Stimulated activated naive B cell treated with anti-CD40 and anti-IgM and Interleukin-4, amounts not matched to agents 10 μg/mL and 1 μg/mL and 100 μg/mL, for 72 hours (primary cell): Measurements from ENCODE around the gene MIOX.

Source experiments
- ATAC-seq, 2 donors: fragments of 150-1000 bp; cut with Tn5 transposase; replicated peaks; 2 replicates each; pipeline ENCODE4 v1.10.0; 2021; ENCODE audit warnings: moderate library complexity in 1 of 2
- DNase-seq: peaks from one replicate; pipeline ENCODE4 v3.0.0; 2021
- H3K27ac Mint-ChIP-seq: one replicate; pipeline ENCODE4 v1.8.0; 2022; ENCODE audit warnings: mild to moderate bottlenecking, mixed read lengths
- H3K27me3 Mint-ChIP-seq, 2 donors: one replicate each; pipeline ENCODE4 v1.8.0; 2022; ENCODE audit warnings: mixed read lengths in 2 of 2
- H3K36me3 Mint-ChIP-seq, 2 donors: one replicate each; pipeline ENCODE4 v1.8.0; 2022; ENCODE audit warnings: mixed read lengths in 2 of 2, mild to moderate bottlenecking in 1 of 2
- H3K4me1 Mint-ChIP-seq, 2 donors: one replicate each; pipeline ENCODE4 v1.8.0; 2022; ENCODE audit warnings: mixed read lengths in 2 of 2, mild to moderate bottlenecking in 1 of 2
- H3K4me3 Mint-ChIP-seq, 2 donors: one replicate each; pipeline ENCODE4 v1.8.0; 2022; ENCODE audit warnings: mild to moderate bottlenecking in 2 of 2, mixed read lengths in 2 of 2, moderate library complexity in 1 of 2
- H3K9me3 Mint-ChIP-seq, 2 donors: one replicate each; pipeline ENCODE4 v1.8.0; 2022; ENCODE audit warnings: mixed read lengths in 2 of 2, mild to moderate bottlenecking in 1 of 2

MIOX gene

DNA sequence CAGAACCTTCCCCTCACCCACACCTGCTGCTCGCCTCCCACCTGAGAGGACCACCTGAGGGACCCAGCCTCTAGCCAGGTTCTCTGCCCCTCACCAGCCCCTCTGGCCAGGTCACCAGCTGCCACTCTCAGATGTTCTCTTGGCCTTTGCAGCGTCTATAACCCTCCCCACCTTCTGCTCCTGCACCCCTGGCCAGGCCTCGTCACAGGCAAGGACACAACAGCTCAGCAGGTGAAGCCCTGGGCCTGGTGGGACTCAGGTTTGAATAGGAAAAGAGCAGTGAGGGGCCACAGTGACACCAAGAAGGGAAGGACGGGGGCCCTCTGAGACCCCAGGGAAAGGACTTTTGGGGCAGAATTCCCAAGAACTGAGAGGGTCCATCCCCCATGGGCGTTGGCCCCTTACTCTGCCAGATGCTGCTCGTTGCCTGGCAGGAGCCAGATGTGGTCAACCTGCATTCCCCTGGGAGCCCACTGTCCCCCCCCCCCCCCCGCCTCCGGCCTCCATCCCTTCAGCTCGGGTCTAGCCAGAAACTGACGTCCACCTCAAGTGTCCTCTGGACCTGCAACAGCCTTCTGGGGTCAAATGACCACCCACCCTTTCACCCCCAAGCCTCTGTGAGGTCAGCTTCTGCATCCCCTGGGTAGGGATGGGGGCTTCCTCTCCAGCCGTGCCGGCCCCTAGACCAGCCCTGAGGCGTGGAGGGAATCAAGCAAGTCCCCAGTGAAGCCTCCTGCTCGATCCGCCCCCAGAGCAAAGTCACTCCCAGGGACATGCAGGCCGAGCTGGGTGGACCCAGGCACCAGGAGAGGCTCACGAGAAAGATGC, 40.6 kb upstream of the MIOX start:
- Mint-ChIP-seq H3K27me3 (no peaks in the 10 kb centered on the region), H3K36me3 (peaks cover 50 to 56% of the 10 kb centered on the region in 2 donors), H3K27ac (peak overlapping the region; percentile 94), H3K4me1 (peaks cover 17 to 29% of the 10 kb centered on the region in 2 donors), H3K9me3 (no peaks in the 10 kb centered on the region), H3K4me3 (peak overlapping the region in 1 of 2 donors; percentile 33)
- no peak for ATAC-seq
- no peak for DNase-seq

DNA sequence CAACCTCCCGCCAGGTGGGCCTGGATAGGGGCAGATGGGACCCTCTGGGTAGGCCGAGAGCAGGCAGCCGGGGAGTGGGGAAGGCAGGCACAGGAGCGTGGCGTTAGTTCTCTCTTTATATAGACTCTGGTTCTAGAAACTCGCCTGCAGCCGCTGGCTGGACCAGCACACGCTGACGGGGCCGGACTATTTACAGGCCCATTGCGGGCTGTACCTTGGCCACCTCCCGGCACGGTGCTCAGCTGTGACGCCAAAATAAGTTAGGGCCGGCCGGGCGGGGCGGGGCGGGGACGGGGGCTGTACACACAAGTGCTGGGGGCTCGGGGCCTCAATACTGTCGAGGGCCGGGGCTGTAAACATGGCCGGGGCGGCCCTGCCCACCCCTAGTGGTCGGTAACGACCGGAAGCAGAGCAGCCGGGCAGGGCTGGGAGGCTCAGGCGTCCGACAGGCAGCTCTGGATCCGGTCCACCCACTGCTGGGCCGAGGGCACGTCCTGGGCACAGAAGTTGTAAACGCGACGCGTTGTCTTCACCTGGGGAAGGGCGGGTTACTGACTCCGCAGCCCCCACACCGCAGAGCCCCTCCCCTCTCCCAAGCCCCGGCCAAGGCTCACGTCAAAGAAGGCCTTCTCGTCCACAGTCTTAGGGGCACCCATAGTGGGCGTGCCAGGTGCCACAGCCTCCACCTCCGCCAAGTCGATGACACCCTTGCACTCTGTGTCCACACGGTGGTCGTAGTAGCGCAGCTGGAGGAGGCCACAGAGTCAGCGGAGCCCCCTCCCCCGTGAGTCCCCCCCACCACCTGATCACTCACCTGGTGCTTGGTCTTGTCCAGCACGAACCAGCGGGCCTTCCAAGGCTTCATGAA, 39.7 kb upstream of the MIOX start:
- DNase-seq (no peak), ATAC-seq (no peak)
- Mint-ChIP-seq H3K36me3 (peaks cover 47 to 55% of the 10 kb centered on the region in 2 donors), H3K27me3 (no peaks in the 10 kb centered on the region), H3K4me3 (peak overlapping the region in 1 of 2 donors; percentile 6), H3K27ac (peak overlapping the region; percentile 25), H3K4me1 (peaks cover 15 to 29% of the 10 kb centered on the region in 2 donors), H3K9me3 (no peaks in the 10 kb centered on the region)

DNA sequence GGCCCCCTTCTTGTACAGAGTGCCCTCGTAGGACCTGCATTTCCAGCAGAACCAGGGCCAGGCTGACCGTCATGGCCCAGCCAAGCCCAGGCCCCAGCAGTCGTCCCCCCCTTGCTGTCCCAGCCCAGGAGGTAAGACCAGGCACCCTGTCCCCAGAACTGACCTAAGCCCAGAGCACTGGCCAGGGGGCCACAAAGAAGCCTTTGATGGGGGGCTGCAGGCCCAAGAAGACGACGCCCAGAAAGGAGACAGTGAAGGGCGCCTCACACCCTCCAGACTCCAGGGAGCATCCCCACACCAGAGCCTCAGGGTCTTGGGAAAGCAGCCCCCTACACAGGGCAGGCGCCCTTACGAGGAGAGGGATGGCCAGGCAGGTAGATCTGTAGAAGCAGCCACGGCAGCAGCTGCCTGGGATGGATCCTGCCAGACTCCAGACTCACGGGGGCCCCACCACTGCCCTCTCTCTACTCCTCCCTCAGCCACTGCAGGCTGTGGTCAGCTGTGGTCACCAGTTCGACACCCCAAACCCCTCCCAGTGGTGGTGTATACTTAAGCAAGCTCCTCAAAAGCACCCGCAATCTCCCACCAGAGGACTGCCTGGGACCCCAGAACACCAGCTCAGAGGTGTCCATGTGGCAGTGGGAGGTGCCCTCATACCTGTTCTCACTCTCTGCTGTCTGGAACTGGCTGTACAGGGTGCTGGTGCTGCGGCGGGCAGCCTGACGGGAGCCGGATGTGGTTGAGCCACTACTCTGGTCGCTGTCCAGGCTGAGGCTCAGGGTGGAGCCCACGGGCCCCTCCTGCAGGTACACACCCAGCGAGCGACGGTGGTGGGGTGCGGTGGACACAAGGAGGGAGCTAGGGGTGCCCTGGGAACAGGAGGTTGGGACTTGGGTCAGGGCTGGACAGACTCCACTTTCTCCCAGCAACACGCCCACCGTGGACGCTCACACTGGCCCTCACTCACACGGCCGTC, 38.8 kb upstream of the MIOX start:
- Mint-ChIP-seq H3K9me3 (no peaks in the 10 kb centered on the region), H3K27me3 (no peaks in the 10 kb centered on the region), H3K36me3 (peaks cover 46 to 55% of the 10 kb centered on the region in 2 donors), H3K4me3 (peak overlapping the region in 1 of 2 donors; percentile 6), H3K27ac (peak overlapping the region; percentile 70), H3K4me1 (peaks cover 15 to 26% of the 10 kb centered on the region in 2 donors)
- no peak for ATAC-seq
- no peak for DNase-seq

- H3K27ac Mint-ChIP-seq: peak overlapping the region; percentile 81
- no peak for ATAC-seq
- peaks cover 60 to 65% of the 10 kb centered on the region in 2 donors for H3K36me3 Mint-ChIP-seq
- DNase-seq: no peak
- H3K27me3 Mint-ChIP-seq: no peaks in the 10 kb centered on the region
- H3K4me3 Mint-ChIP-seq: no peak overlapping the region
- H3K4me1 Mint-ChIP-seq: peaks cover 13 to 24% of the 10 kb centered on the region in 2 donors
- no peaks in the 10 kb centered on the region for H3K9me3 Mint-ChIP-seq
These were observed 34.0 kb upstream of the MIOX start for GRCh38 chr22:50452649-50453048.

DNA sequence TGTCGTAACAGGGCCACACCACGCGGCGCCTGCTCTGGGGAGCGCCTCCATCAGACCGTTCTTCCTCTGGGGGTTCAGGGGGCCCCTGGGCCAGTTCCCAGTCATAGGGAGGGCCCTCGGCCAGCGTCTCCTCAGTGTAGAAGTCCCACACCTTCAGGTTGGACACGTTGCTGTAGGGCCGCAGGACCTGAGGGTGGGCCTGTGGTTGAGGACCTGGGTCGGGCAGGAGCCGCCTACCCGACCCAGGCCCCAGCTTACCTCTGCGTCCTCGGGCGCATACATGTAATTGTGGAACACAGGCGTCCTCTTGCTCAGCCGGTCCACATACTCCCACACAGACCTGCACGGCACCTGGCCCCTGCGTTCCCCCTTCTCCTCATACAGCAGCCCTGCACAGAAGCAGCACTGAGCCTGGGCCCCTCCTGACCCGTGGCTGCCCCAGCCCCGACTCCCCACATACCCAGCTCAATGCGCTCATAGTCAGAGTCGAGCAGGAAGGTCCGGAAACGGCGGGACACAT, 32.0 kb upstream of the MIOX start:
- Mint-ChIP-seq H3K9me3 (no peaks in the 10 kb centered on the region), H3K4me3 (no peak overlapping the region), H3K4me1 (peaks cover 16 to 27% of the 10 kb centered on the region in 2 donors), H3K27me3 (no peaks in the 10 kb centered on the region), H3K36me3 (peaks cover 62 to 65% of the 10 kb centered on the region in 2 donors), H3K27ac (peak overlapping the region; percentile 47)
- DNase-seq: no peak
- no peak for ATAC-seq

DNA sequence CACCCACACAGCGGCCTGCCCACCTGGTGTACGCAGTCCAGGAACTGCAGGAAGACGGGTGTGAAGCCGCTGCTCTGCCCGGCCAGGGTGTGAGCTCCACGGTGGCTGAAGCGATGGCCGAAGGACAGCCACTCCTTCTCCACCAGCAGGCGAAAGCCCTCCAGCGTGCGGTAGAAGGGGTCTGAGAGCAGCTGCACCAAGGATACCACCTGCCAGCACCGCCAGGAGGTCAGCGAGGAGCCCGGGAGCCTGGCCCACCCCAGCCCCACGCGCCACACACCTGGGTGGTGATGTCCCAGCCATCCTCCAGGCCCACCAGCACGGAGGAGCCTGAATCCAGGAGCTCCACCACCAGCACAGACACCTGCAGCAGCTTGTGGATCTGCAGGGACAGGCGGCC, 31.5 kb upstream of the MIOX start:
- no peak overlapping the region for H3K4me3 Mint-ChIP-seq
- no peak for DNase-seq
- no peaks in the 10 kb centered on the region for H3K9me3 Mint-ChIP-seq
- peak overlapping the region; percentile 47 for H3K27ac Mint-ChIP-seq
- peaks cover 60 to 62% of the 10 kb centered on the region in 2 donors for H3K36me3 Mint-ChIP-seq
- H3K27me3 Mint-ChIP-seq: no peaks in the 10 kb centered on the region
- ATAC-seq: no peak
- H3K4me1 Mint-ChIP-seq: peaks cover 12 to 22% of the 10 kb centered on the region in 2 donors

DNA sequence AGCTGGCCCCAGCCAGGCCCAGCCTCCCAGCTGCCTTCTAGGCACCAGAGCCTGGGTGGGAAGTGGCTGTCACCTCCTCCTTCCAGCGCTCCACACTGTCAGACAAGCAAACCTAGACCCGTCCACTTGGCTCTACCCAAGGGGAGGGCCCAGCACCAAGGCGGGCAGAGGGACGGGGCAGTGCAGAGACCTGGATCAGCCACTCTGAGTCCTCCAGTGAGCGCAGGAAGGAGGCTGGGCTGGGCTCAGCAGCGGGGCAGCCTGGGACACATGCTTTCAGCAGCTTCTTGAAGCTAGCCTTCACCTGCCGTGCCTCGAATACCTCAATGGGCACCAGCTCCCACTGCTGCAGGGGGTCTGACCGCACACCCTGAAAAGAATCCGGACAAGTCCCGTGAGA, 30.6 kb upstream of the MIOX start:
- no peak overlapping the region for H3K4me3 Mint-ChIP-seq
- H3K36me3 Mint-ChIP-seq: peaks cover 63 to 65% of the 10 kb centered on the region in 2 donors
- H3K9me3 Mint-ChIP-seq: no peaks in the 10 kb centered on the region
- ATAC-seq (no peak), DNase-seq (no peak)
- H3K4me1 Mint-ChIP-seq: peaks cover 12 to 22% of the 10 kb centered on the region in 2 donors
- peak overlapping the region; percentile 62 for H3K27ac Mint-ChIP-seq
- no peaks in the 10 kb centered on the region for H3K27me3 Mint-ChIP-seq

- no peak for DNase-seq
- Mint-ChIP-seq H3K9me3 (no peaks in the 10 kb centered on the region), H3K4me1 (peaks cover 12 to 22% of the 10 kb centered on the region in 2 donors), H3K36me3 (peaks cover 58 to 65% of the 10 kb centered on the region in 2 donors), H3K4me3 (no peak overlapping the region), H3K27me3 (no peaks in the 10 kb centered on the region), H3K27ac (peak overlapping the region; percentile 49)
- peak in 1 of 2 donors; percentile 39 for ATAC-seq
These were observed 30.0 kb upstream of the MIOX start for GRCh38 chr22:50456466-50457234.

- Mint-ChIP-seq H3K27me3 (no peaks in the 10 kb centered on the region), H3K36me3 (peaks cover 53 to 69% of the 10 kb centered on the region in 2 donors)
These were observed 27.6 kb upstream of the MIOX start for GRCh38 chr22:50459016-50459415.

DNA sequence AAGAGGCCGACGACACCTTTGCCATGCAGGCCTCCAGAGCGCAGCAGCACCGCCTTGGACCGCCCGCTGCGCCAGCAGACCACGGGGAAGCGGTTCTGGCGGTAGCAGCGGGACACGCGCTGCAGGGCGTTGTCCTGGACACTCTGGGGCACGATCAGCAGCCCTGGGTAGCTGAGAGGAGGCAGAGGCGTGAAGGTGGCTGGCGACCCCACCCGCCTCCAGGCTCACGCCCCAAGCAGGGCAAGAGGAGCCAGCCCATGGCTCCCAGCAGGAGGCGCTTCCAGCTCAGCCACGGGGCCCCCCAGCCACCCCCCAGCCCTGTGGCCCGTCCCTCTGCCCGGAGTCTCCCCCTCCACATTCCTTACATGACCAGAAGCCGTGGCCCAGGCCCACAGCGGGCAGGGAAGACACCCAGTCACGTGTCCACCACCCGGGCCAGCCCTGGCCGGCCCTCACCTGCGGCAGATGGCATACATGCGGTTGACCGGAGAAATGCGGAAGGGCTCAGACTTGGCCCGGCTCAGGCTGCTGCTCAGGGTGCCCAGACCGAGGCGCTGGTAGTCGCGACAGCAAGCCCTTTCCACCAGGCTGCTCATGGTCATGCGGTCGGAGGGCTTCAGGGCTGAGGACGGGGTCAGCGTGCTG, 27.0 kb upstream of the MIOX start:
- peaks cover 4 to 7% of the 10 kb centered on the region in 2 donors for H3K4me1 Mint-ChIP-seq
- ATAC-seq: no peak
- peaks cover 57 to 67% of the 10 kb centered on the region in 2 donors for H3K36me3 Mint-ChIP-seq
- H3K27ac Mint-ChIP-seq: no peak overlapping the region
- H3K4me3 Mint-ChIP-seq: no peak overlapping the region
- no peaks in the 10 kb centered on the region for H3K27me3 Mint-ChIP-seq
- H3K9me3 Mint-ChIP-seq: no peaks in the 10 kb centered on the region
- no peak for DNase-seq

More at GRCh38 chr22:50459016-50459415, 27.6 kb upstream of the MIOX start:
- H3K4me1 Mint-ChIP-seq: peaks cover 5 to 10% of the 10 kb centered on the region in 2 donors
- no peak overlapping the region for H3K4me3 Mint-ChIP-seq
- DNase-seq (no peak), ATAC-seq (no peak)
- no peaks in the 10 kb centered on the region for H3K9me3 Mint-ChIP-seq
- H3K27ac Mint-ChIP-seq: peak overlapping the region; percentile 49

- Mint-ChIP-seq H3K4me3 (no peak overlapping the region), H3K4me1 (peaks cover 4 to 7% of the 10 kb centered on the region in 2 donors), H3K9me3 (no peaks in the 10 kb centered on the region), H3K27ac (no peak overlapping the region), H3K36me3 (peaks cover 52 to 58% of the 10 kb centered on the region in 2 donors), H3K27me3 (no peaks in the 10 kb centered on the region)
- no peak for ATAC-seq
- no peak for DNase-seq
These were observed 25.7 kb upstream of the MIOX start for GRCh38 chr22:50460938-50461337.

DNA sequence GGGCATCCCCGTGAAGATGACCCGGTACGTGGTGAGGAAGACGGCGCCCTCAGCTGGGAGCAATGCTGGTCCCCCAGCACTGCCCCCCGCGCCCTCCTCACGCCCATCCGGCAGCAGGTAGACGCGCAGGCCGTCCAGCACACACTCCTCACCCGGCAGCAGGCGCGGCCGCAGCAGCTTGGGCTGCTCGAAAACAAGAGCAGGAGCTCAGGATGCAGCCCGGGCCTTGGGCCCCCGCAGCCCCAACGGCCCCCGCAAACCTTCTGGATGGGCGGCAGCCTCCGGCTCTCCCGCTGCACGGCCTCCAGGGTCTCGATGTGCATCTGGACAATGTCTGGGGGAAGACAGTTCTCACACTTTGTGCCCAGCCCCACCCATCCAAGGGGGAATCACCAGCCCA, 25.1 kb upstream of the MIOX start:
- peaks cover 56 to 62% of the 10 kb centered on the region in 2 donors for H3K36me3 Mint-ChIP-seq
- DNase-seq: no peak
- H3K4me1 Mint-ChIP-seq: peaks cover 4 to 12% of the 10 kb centered on the region in 2 donors
- H3K27ac Mint-ChIP-seq: no peak overlapping the region
- H3K27me3 Mint-ChIP-seq: no peaks in the 10 kb centered on the region
- H3K9me3 Mint-ChIP-seq: no peaks in the 10 kb centered on the region
- no peak overlapping the region for H3K4me3 Mint-ChIP-seq
- ATAC-seq: no peak
